SK-N-SH (cell line): ENCODE measurements around the gene WARS2. TPM values are rescaled to one million over a fixed set of nuclear protein-coding genes. Genes with fewer than 3 reads are reported as not detected.
A peak's percentile ranks its signal among the peaks of the same experiment; 100 is the strongest.

Experiments
- CTCF ChIA-PET: fragments of 300-600, 350-600 bp; formaldehyde crosslinking; extraction: SDS; loops from one replicate; lab custom pipeline; 2021; lab: Yijun Ruan, JAX
- POLR2A ChIA-PET: fragments of 350-600 bp; sonication (Branson Sonifier 250); formaldehyde crosslinking; extraction: SDS; loops from one replicate; lab custom pipeline; 2020; ENCODE audit warnings: antibody characterized with exemption, inconsistent platforms; lab: Yijun Ruan, JAX
- DNase-seq: peaks from one replicate; pipeline ENCODE4 v3.0.0; 2012
- H2AFZ ChIP-seq: fragments of 200-600 bp; sonication (generic); 2 replicates; pipeline ENCODE4 v1.8.1; 2016; ENCODE audit warnings: antibody characterized with exemption, mild to moderate bottlenecking, low read depth
- H3F3A ChIP-seq: fragments of 200-600 bp; sonication (generic); replicated peaks from 2 replicates; pipeline ENCODE3; 2016; ENCODE audit warnings: antibody characterized with exemption, mild to moderate bottlenecking; ENCODE audit not compliant: insufficient read depth
- H3K27ac ChIP-seq, 2 experiments: fragments of 200-500 bp in 1 of 2; fragments of 200-600 bp in 1 of 2; sonication (Bioruptor generic) in 1 of 2; sonication (generic), shearing (Covaris generic) in 1 of 2; 2 replicates each; pipeline versions ENCODE4 v1.5.1 to v1.6.1; 2014 to 2016; ENCODE audit warnings: low read depth in 2 of 2, inconsistent platforms in 1 of 2, low read length in 1 of 2, mild to moderate bottlenecking in 1 of 2, mixed read lengths in 1 of 2
- H3K27me3 ChIP-seq: fragments of 200-600 bp; sonication (generic), shearing (Covaris generic); 2 replicates; pipeline ENCODE4 v1.6.1; 2016; ENCODE audit warnings: mixed run types; ENCODE audit not compliant: insufficient read depth
- H3K36me3 ChIP-seq, 2 experiments: fragments of 200-500 bp in 1 of 2; fragments of 200-600 bp in 1 of 2; sonication (Bioruptor generic) in 1 of 2; sonication (generic) in 1 of 2; replicated peaks in 1 of 2; 2 replicates each; pipeline versions ENCODE3 to v1.5.1; 2014 to 2016; ENCODE audit warnings: low read length in 1 of 2, mild to moderate bottlenecking in 1 of 2; ENCODE audit not compliant: insufficient read depth in 2 of 2, control insufficient read depth in 1 of 2
- H3K4me1 ChIP-seq, 2 experiments: fragments of 200-500 bp in 1 of 2; fragments of 200-600 bp in 1 of 2; sonication (Bioruptor generic) in 1 of 2; sonication (generic), shearing (Covaris generic) in 1 of 2; 2 replicates each; pipeline versions ENCODE4 v1.5.1 to v1.6.1; 2014 to 2016; ENCODE audit warnings: low read depth in 1 of 2, low read length in 1 of 2, mixed run types in 1 of 2; ENCODE audit not compliant: insufficient read depth in 2 of 2, control insufficient read depth in 1 of 2
- H3K4me2 ChIP-seq: fragments of 200-600 bp; sonication (generic), shearing (Covaris generic); 2 replicates; pipeline ENCODE4 v1.6.1; 2017; ENCODE audit warnings: mixed run types
- H3K4me3 ChIP-seq, 2 experiments: fragments of 200-500 bp in 1 of 2; fragments of 200-600 bp in 1 of 2; sonication (Bioruptor generic) in 1 of 2; sonication (generic), shearing (Covaris generic) in 1 of 2; 2 replicates each; pipeline versions ENCODE4 v1.5.1 to v1.8.1; 2014 to 2016; ENCODE audit warnings: low read depth in 2 of 2, inconsistent platforms in 1 of 2, low read length in 1 of 2, mild to moderate bottlenecking in 1 of 2, mixed read lengths in 1 of 2, moderate library complexity in 1 of 2
- H3K79me2 ChIP-seq: fragments of 200-600 bp; sonication (generic); 2 replicates; pipeline ENCODE4 v1.8.1; 2017; ENCODE audit warnings: mild to moderate bottlenecking; ENCODE audit not compliant: insufficient read depth
- H3K9ac ChIP-seq: fragments of 200-600 bp; sonication (generic); 2 replicates; pipeline ENCODE4 v1.6.1; 2017; ENCODE audit warnings: mixed run types
- H3K9me2 ChIP-seq: fragments of 200-600 bp; sonication (generic); 2 replicates; pipeline ENCODE4 v1.6.1; 2017; ENCODE audit warnings: mixed run types
- H3K9me3 ChIP-seq: fragments of 200-600 bp; sonication (generic); 2 replicates; pipeline ENCODE4 v1.6.1; 2017; ENCODE audit warnings: mixed run types, mild to moderate bottlenecking, moderate library complexity
- H4K20me1 ChIP-seq: fragments of 200-600 bp; sonication (generic); 2 replicates; pipeline ENCODE4 v1.6.1; 2017; ENCODE audit warnings: mild to moderate bottlenecking, mixed run types; ENCODE audit not compliant: insufficient read depth
- CHD2 ChIP-seq: fragments of 150-350 bp; IDR thresholded peaks from 2 replicates; pipeline ENCODE4 v1.6.1; 2018; ENCODE audit warnings: low read length; ENCODE audit not compliant: partially characterized antibody
- CTCF ChIP-seq: fragments of 200-600 bp; sonication (generic); IDR thresholded peaks from 2 replicates; pipeline ENCODE4 v1.6.1; 2017; ENCODE audit warnings: antibody characterized with exemption, mild to moderate bottlenecking, moderate library complexity
- EP300 ChIP-seq, 2 experiments: IDR thresholded peaks; 2 replicates each; pipeline versions ENCODE4 v1.4.0 to v1.6.1; 2012; ENCODE audit warnings: borderline replicate concordance in 1 of 2, low read depth in 1 of 2, low read length in 1 of 2
- FOSL2 ChIP-seq: IDR thresholded peaks from 2 replicates; pipeline ENCODE4 v1.4.0; 2012; ENCODE audit warnings: low read depth, mild to moderate bottlenecking, moderate library complexity, borderline replicate concordance
- FOXJ3 ChIP-seq: sonication (generic); formaldehyde crosslinking; IDR thresholded peaks from 2 replicates; pipeline ENCODE4 v1.5.1; 2020; ENCODE audit warnings: mild to moderate bottlenecking, missing genetic modification reagents
- GABPA ChIP-seq: IDR thresholded peaks from 2 replicates; pipeline ENCODE4 v1.4.0; 2012; ENCODE audit warnings: low read depth, mild to moderate bottlenecking
- GATA2 ChIP-seq: sonication (generic); formaldehyde crosslinking; IDR thresholded peaks from 2 replicates; pipeline ENCODE4 v1.5.0; 2020; ENCODE audit warnings: mild to moderate bottlenecking, missing genetic modification reagents
- POLR2AphosphoS5 ChIP-seq: IDR thresholded peaks from 2 replicates; pipeline ENCODE4 v1.6.1; 2012; ENCODE audit warnings: low read depth, low read length
- RCOR1 ChIP-seq: fragments of 150-350 bp; IDR thresholded peaks from 2 replicates; pipeline ENCODE4 v1.6.1; 2017; ENCODE audit warnings: antibody characterized with exemption, low read length
- RFX5 ChIP-seq: IDR thresholded peaks from 2 replicates; pipeline ENCODE4 v1.6.1; 2012; ENCODE audit warnings: mild to moderate bottlenecking, improper control_type of control experiment, low read length
- RXRA ChIP-seq: IDR thresholded peaks from 2 replicates; pipeline ENCODE4 v1.4.0; 2012; ENCODE audit warnings: low read depth, mild to moderate bottlenecking, borderline replicate concordance
- SIN3A ChIP-seq: IDR thresholded peaks from 2 replicates; pipeline ENCODE4 v1.6.1; 2012; ENCODE audit warnings: low read depth, mild to moderate bottlenecking, low read length, moderate library complexity, borderline replicate concordance
- SMC3 ChIP-seq: IDR thresholded peaks from 2 replicates; pipeline ENCODE4 v1.6.1; 2012; ENCODE audit warnings: low read depth, low read length, improper control_type of control experiment
- TAF1 ChIP-seq: IDR thresholded peaks from 2 replicates; pipeline ENCODE4 v1.6.1; 2012; ENCODE audit warnings: low read depth, mild to moderate bottlenecking, low read length, moderate library complexity, borderline replicate concordance
- YY1 ChIP-seq: IDR thresholded peaks from 2 replicates; pipeline ENCODE4 v1.4.0; 2012; ENCODE audit warnings: low read depth, mild to moderate bottlenecking
- WGBS: methylation state at CpG from one replicate; pipeline ENCODE4 v1.1.6; 2017; ENCODE audit warnings: low lambda C conversion rate; 5-methylcytosine and 5-hydroxymethylcytosine counted together
- polyA plus RNA-seq, 3 experiments: library from polyadenylated mRNA; depleted of rRNA; stranded (reverse); fragments of >200 nt; gene quantifications; 2 replicates each; pipeline ENCODE4 v1.2.3, GENCODE V29; 2012
- TF ChIP-seq, protein P1 (sequence below): IDR thresholded peaks from 2 replicates; pipeline ENCODE4 v1.4.0; 2012; ENCODE audit warnings: low read depth, borderline replicate concordance
- TF ChIP-seq, protein P2 (sequence below): IDR thresholded peaks from 2 replicates; pipeline ENCODE4 v1.4.0; 2012; ENCODE audit warnings: low read depth, borderline replicate concordance
- TF ChIP-seq, protein P3 (sequence below): IDR thresholded peaks from 2 replicates; pipeline ENCODE4 v1.4.0; 2012; ENCODE audit warnings: low read depth

Gene WARS2
- polyA plus RNA-seq, 1 of the 3 experiments (the other 2 are of a cell fraction): 4.8 TPM

- no peaks in the 10 kb centered on the region for H3F3A ChIP-seq
- TF ChIP-seq FOXJ3 (CRISPR knock-in tag): no peak
- no peak for TF ChIP-seq SIN3A
- no peak for TF ChIP-seq RXRA
- no peak for TF ChIP-seq RFX5
- no peak for TF ChIP-seq SMC3
- no peak for TF ChIP-seq RCOR1
- no peak for TF ChIP-seq YY1
- no peak for TF ChIP-seq TAF1
- TF ChIP-seq CTCF: no peak
- no peak for TF ChIP-seq EP300 (IDR thresholded peaks at IDR 0.05; ENCODE audit: borderline replicate concordance in 1 of 2, low read depth in 1 of 2, low read length in 1 of 2)
- no peak for TF ChIP-seq FOSL2
- TF ChIP-seq POLR2AphosphoS5: no peak
- TF ChIP-seq, protein P1, sequence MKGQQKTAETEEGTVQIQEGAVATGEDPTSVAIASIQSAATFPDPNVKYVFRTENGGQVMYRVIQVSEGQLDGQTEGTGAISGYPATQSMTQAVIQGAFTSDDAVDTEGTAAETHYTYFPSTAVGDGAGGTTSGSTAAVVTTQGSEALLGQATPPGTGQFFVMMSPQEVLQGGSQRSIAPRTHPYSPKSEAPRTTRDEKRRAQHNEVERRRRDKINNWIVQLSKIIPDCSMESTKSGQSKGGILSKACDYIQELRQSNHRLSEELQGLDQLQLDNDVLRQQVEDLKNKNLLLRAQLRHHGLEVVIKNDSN: no peak
- no peak for TF ChIP-seq GATA2
- no peak for DNase-seq
- no peak overlapping the region for H3K9ac ChIP-seq
- H3K27me3 ChIP-seq: no peaks in the 10 kb centered on the region
- POLR2A ChIA-PET: no interaction called here
- no peaks in the 10 kb centered on the region for H3K9me3 ChIP-seq
- no peak overlapping the region for H3K4me2 ChIP-seq
- H3K4me1 ChIP-seq: peaks cover 0 to 9% of the 10 kb centered on the region in 2 experiments; a peak in 3 of 4 replicates
- CTCF ChIA-PET: no interaction called here
- no peaks in the 10 kb centered on the region for H3K79me2 ChIP-seq
- no peaks in the 10 kb centered on the region for H4K20me1 ChIP-seq
- H2AFZ ChIP-seq: no peak overlapping the region
- no peaks in the 10 kb centered on the region for H3K36me3 ChIP-seq
- H3K27ac ChIP-seq: no peak overlapping the region
- H3K4me3 ChIP-seq: no peak overlapping the region
- H3K9me2 ChIP-seq: no peaks in the 10 kb centered on the region
- 83% methylated on average over 5 of the region's 5 CpGs for WGBS
These were observed 70.8 kb downstream of the WARS2 start for GRCh38 chr1:119069682-119070081.

GRCh38 chr1:119068427-119068826 is 72.0 kb downstream of the WARS2 start:
- no peaks in the 10 kb centered on the region for H3K36me3 ChIP-seq
- no peaks in the 10 kb centered on the region for H3F3A ChIP-seq
- peaks cover 0 to 9% of the 10 kb centered on the region in 2 experiments; a peak in 3 of 4 replicates for H3K4me1 ChIP-seq
- H3K4me2 ChIP-seq: no peak overlapping the region
- H2AFZ ChIP-seq: no peak overlapping the region
- H3K9me2 ChIP-seq: no peaks in the 10 kb centered on the region
- no peaks in the 10 kb centered on the region for H3K79me2 ChIP-seq
- peak; percentile 28 for DNase-seq
- no peaks in the 10 kb centered on the region for H3K27me3 ChIP-seq
- WGBS: 58% methylated on average over 4 of the region's 4 CpGs
- ChIA-PET POLR2A (no interaction called here), CTCF (no interaction called here)
- no peaks in the 10 kb centered on the region for H4K20me1 ChIP-seq
- peak overlapping the region in 1 of 2 experiments; percentile 59; a peak in 2 of 4 replicates for H3K27ac ChIP-seq
- H3K4me3 ChIP-seq: no peak overlapping the region
- H3K9ac ChIP-seq: no peak overlapping the region
- no peak for TF ChIP-seq CHD2
- TF ChIP-seq FOXJ3 (CRISPR knock-in tag): no peak
- TF ChIP-seq, protein P2, sequence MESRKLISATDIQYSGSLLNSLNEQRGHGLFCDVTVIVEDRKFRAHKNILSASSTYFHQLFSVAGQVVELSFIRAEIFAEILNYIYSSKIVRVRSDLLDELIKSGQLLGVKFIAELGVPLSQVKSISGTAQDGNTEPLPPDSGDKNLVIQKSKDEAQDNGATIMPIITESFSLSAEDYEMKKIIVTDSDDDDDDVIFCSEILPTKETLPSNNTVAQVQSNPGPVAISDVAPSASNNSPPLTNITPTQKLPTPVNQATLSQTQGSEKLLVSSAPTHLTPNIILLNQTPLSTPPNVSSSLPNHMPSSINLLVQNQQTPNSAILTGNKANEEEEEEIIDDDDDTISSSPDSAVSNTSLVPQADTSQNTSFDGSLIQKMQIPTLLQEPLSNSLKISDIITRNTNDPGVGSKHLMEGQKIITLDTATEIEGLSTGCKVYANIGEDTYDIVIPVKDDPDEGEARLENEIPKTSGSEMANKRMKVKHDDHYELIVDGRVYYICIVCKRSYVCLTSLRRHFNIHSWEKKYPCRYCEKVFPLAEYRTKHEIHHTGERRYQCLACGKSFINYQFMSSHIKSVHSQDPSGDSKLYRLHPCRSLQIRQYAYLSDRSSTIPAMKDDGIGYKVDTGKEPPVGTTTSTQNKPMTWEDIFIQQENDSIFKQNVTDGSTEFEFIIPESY: no peak
- no peak for TF ChIP-seq GABPA
- TF ChIP-seq CTCF: no peak
- TF ChIP-seq, protein P3, sequence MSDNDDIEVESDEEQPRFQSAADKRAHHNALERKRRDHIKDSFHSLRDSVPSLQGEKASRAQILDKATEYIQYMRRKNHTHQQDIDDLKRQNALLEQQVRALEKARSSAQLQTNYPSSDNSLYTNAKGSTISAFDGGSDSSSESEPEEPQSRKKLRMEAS: no peak
- H3K9me3 ChIP-seq: no peaks in the 10 kb centered on the region
